ENCODE data around the gene SKAP1.
"Not testable (repeated sequence)": the region's sequence is repeated elsewhere in the genome, so short reads cannot be mapped to it uniquely, and the experiment has no call there.

The SKAP1 gene

GRCh38 chr17:48374650-48375230 lies 55.3 kb downstream of the SKAP1 start:
- no peaks in the 10 kb centered on the region for H3K9me3 Mint-ChIP-seq

GRCh38 chr17:48373883-48374282 lies 56.1 kb downstream of the SKAP1 start:
- Mint-ChIP-seq H3K27me3 (no peaks in the 10 kb centered on the region), H3K9me3 (no peaks in the 10 kb centered on the region), H3K4me3 (no peak overlapping the region), H3K27ac (no peak overlapping the region), H3K4me1 (peaks cover 19% of the 10 kb centered on the region)
- no peak for ATAC-seq
- no peak for DNase-seq

More at GRCh38 chr17:48374650-48375230, 55.3 kb downstream of the SKAP1 start:
- ATAC-seq (peak; percentile 72), DNase-seq (peak; percentile 24 to 30)
- Mint-ChIP-seq H3K4me3 (no peak overlapping the region), H3K27ac (no peak overlapping the region), H3K27me3 (no peaks in the 10 kb centered on the region), H3K4me1 (peaks cover 19% of the 10 kb centered on the region)

GRCh38 chr17:48373130-48373830 lies 56.7 kb downstream of the SKAP1 start:
- Mint-ChIP-seq H3K27me3 (no peaks in the 10 kb centered on the region), H3K4me1 (peaks cover 19% of the 10 kb centered on the region), H3K27ac (no peak overlapping the region), H3K4me3 (no peak overlapping the region), H3K9me3 (no peaks in the 10 kb centered on the region)
- no peak for ATAC-seq
- DNase-seq, result no peak

GRCh38 chr17:48368967-48369366 lies 61.0 kb downstream of the SKAP1 start:
- H3K27ac Mint-ChIP-seq, ATAC-seq, H3K4me3 Mint-ChIP-seq, DNase-seq, H3K9me3 Mint-ChIP-seq, H3K27me3 Mint-ChIP-seq: not testable (repeated sequence)
- H3K4me1 Mint-ChIP-seq, result peaks cover 18% of the 10 kb centered on the region

- Mint-ChIP-seq H3K9me3 (no peaks in the 10 kb centered on the region), H3K27me3 (no peaks in the 10 kb centered on the region), H3K4me1 (peaks cover 12% of the 10 kb centered on the region), H3K27ac (no peak overlapping the region), H3K4me3 (no peak overlapping the region)
- DNase-seq (no peak), ATAC-seq (no peak)
These were observed 61.6 kb downstream of the SKAP1 start for GRCh38 chr17:48368352-48368908.

- H3K27ac Mint-ChIP-seq, result no peak overlapping the region
- ATAC-seq (no peak), DNase-seq (no peak)
- H3K9me3 Mint-ChIP-seq, result no peaks in the 10 kb centered on the region
- no peak overlapping the region for H3K4me3 Mint-ChIP-seq
- peaks cover 11% of the 10 kb centered on the region for H3K4me1 Mint-ChIP-seq
- no peaks in the 10 kb centered on the region for H3K27me3 Mint-ChIP-seq
These were observed 66.9 kb downstream of the SKAP1 start for GRCh38 chr17:48363161-48363560.

- not testable (repeated sequence) for H3K27me3 Mint-ChIP-seq, DNase-seq, H3K4me3 Mint-ChIP-seq, ATAC-seq, H3K9me3 Mint-ChIP-seq, H3K4me1 Mint-ChIP-seq
- H3K27ac Mint-ChIP-seq, result peak overlapping the region in 1 of 2 donors; percentile 20
These were observed 69.0 kb downstream of the SKAP1 start for GRCh38 chr17:48360861-48361633.

- DNase-seq (no peak), ATAC-seq (no peak)
- Mint-ChIP-seq H3K4me3 (no peak overlapping the region), H3K27me3 (no peaks in the 10 kb centered on the region), H3K9me3 (no peaks in the 10 kb centered on the region), H3K27ac (no peak overlapping the region), H3K4me1 (peaks cover 13% of the 10 kb centered on the region)
These were observed 72.0 kb downstream of the SKAP1 start for GRCh38 chr17:48357779-48358602.

- Mint-ChIP-seq H3K9me3 (no peaks in the 10 kb centered on the region), H3K27me3 (no peaks in the 10 kb centered on the region)
- no peak for DNase-seq
These were observed 73.1 kb downstream of the SKAP1 start for GRCh38 chr17:48356866-48357265.

GRCh38 chr17:48352630-48353029 lies 77.4 kb downstream of the SKAP1 start:
- Mint-ChIP-seq H3K27ac (no peak overlapping the region), H3K4me3 (no peak overlapping the region), H3K27me3 (no peaks in the 10 kb centered on the region), H3K9me3 (no peaks in the 10 kb centered on the region), H3K4me1 (peaks cover 13% of the 10 kb centered on the region)
- DNase-seq (no peak), ATAC-seq (peak; percentile 52)

More at GRCh38 chr17:48356866-48357265, 73.1 kb downstream of the SKAP1 start:
- no peak overlapping the region for H3K4me3 Mint-ChIP-seq
- peaks cover 18% of the 10 kb centered on the region for H3K4me1 Mint-ChIP-seq
- no peak overlapping the region for H3K27ac Mint-ChIP-seq
- no peak for ATAC-seq

- no peaks in the 10 kb centered on the region for H3K9me3 Mint-ChIP-seq
- no peak for DNase-seq
- H3K27me3 Mint-ChIP-seq, result no peaks in the 10 kb centered on the region
- H3K27ac Mint-ChIP-seq, result peak overlapping the region in 1 of 2 donors; percentile 37
- peaks cover 13% of the 10 kb centered on the region for H3K4me1 Mint-ChIP-seq
- no peak for ATAC-seq
- H3K4me3 Mint-ChIP-seq, result no peak overlapping the region
These were observed 78.1 kb downstream of the SKAP1 start for GRCh38 chr17:48351911-48352332.

- Mint-ChIP-seq H3K9me3 (no peaks in the 10 kb centered on the region), H3K27ac (no peak overlapping the region), H3K4me3 (no peak overlapping the region), H3K27me3 (no peaks in the 10 kb centered on the region), H3K4me1 (peaks cover 8% of the 10 kb centered on the region)
- ATAC-seq (no peak), DNase-seq (no peak)
These were observed 81.7 kb downstream of the SKAP1 start for GRCh38 chr17:48348352-48348751.

GRCh38 chr17:48347177-48347576 lies 82.8 kb downstream of the SKAP1 start:
- Mint-ChIP-seq H3K27ac (no peak overlapping the region), H3K4me3 (no peak overlapping the region), H3K9me3 (no peaks in the 10 kb centered on the region), H3K4me1 (peaks cover 6% of the 10 kb centered on the region), H3K27me3 (no peaks in the 10 kb centered on the region)
- ATAC-seq (no peak), DNase-seq (no peak)

- no peaks in the 10 kb centered on the region for H3K9me3 Mint-ChIP-seq
- no peak overlapping the region for H3K27ac Mint-ChIP-seq
- DNase-seq (no peak), ATAC-seq (no peak)
- no peaks in the 10 kb centered on the region for H3K27me3 Mint-ChIP-seq
- H3K4me3 Mint-ChIP-seq, result no peak overlapping the region
- no peaks in the 10 kb centered on the region for H3K4me1 Mint-ChIP-seq
These were observed 85.8 kb downstream of the SKAP1 start for GRCh38 chr17:48344251-48344650.

GRCh38 chr17:48340916-48341315 lies 89.1 kb downstream of the SKAP1 start:
- ATAC-seq, result no peak
- no peaks in the 10 kb centered on the region for H3K27me3 Mint-ChIP-seq
- DNase-seq, result no peak
- H3K4me1 Mint-ChIP-seq, result no peaks in the 10 kb centered on the region
- no peak overlapping the region for H3K4me3 Mint-ChIP-seq
- H3K9me3 Mint-ChIP-seq, result no peaks in the 10 kb centered on the region
- no peak overlapping the region for H3K27ac Mint-ChIP-seq
